Chondrocyte (in vitro differentiated cells): Measurements from ENCODE around the gene MRGPRD. TPM values are rescaled to one million over a fixed set of nuclear protein-coding genes. Genes with fewer than 3 reads are reported as not detected.

Experiments
- DNase-seq: peaks from one replicate; pipeline ENCODE4 v3.0.0; 2021; ENCODE audit warnings: mixed read lengths, low spot score
- H3K27ac Mint-ChIP-seq: one replicate; pipeline ENCODE4 v1.8.0; 2021; ENCODE audit warnings: mild to moderate bottlenecking, moderate library complexity, mixed read lengths; ENCODE audit not compliant: unreplicated experiment
- H3K27me3 Mint-ChIP-seq: 2 replicates; pipeline ENCODE4 v1.8.0; 2021; ENCODE audit warnings: low read depth, mixed read lengths
- H3K36me3 Mint-ChIP-seq: 2 replicates; pipeline ENCODE4 v1.8.0; 2021; ENCODE audit warnings: low read depth, mixed read lengths
- H3K4me1 Mint-ChIP-seq: 2 replicates; pipeline ENCODE4 v1.8.0; 2021; ENCODE audit warnings: low read depth, mild to moderate bottlenecking, mixed read lengths
- H3K4me3 Mint-ChIP-seq: one replicate; pipeline ENCODE4 v1.8.0; 2021; ENCODE audit warnings: mild to moderate bottlenecking, moderate library complexity, mixed read lengths; ENCODE audit not compliant: unreplicated experiment
- H3K9me3 Mint-ChIP-seq: 2 replicates; pipeline ENCODE4 v1.8.0; 2021; ENCODE audit warnings: low read depth, mixed read lengths
- CTCF ChIP-seq: fragments of 200-600 bp; sonication (generic); IDR thresholded peaks from 2 replicates; pipeline ENCODE4 v1.5.0; 2021; ENCODE audit warnings: antibody characterized with exemption, mild to moderate bottlenecking, moderate library complexity
- total RNA-seq: library from RNA; stranded (reverse); gene quantifications from 3 replicates; pipeline ENCODE4 v1.2.1, GENCODE V29; 2021

Gene MRGPRD
- total RNA-seq, 1 donor from 2014 or later, result not detected

GRCh38 chr11:68946416-68947090, 34.2 kb downstream of the MRGPRD start:
- no peak for DNase-seq
- H3K9me3 Mint-ChIP-seq, result no peaks in the 10 kb centered on the region
- TF ChIP-seq CTCF, result no peak

DNA sequence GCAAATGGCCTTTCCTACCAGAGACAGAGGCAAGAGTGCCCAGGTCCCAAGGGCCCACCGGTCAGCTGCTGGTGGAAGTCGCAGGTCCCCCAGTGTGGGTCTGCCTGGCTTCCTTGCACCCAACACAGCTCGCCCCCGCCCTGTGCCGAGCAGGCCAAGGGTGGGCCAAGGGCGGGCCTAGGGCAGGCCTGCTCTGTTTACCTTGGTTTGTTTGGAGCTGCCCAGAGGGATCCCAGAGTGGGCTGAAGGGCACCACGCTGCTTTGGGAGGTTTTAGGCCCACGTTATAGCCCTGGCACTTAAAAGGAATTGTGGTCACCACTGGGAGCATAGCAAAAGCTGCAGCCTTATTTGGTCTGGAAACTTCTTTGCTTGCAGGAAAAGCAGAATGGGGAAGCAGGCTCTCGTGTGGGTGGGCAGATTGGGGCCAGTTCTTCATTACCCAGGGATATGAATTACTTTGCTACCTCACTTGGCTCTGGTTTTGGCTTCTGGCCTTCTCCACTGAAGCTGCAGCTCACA, 38.0 kb downstream of the MRGPRD start:
- peaks cover 5% of the 10 kb centered on the region for H3K36me3 Mint-ChIP-seq
- H3K9me3 Mint-ChIP-seq, result no peaks in the 10 kb centered on the region
- TF ChIP-seq CTCF, result no peak
- no peak overlapping the region for H3K4me3 Mint-ChIP-seq
- no peak for DNase-seq
- no peaks in the 10 kb centered on the region for H3K27me3 Mint-ChIP-seq
- H3K27ac Mint-ChIP-seq, result peak overlapping the region; percentile 59
- peaks cover 34% of the 10 kb centered on the region for H3K4me1 Mint-ChIP-seq

More at GRCh38 chr11:68946416-68947090, 34.2 kb downstream of the MRGPRD start:
- Mint-ChIP-seq H3K27me3 (no peaks in the 10 kb centered on the region), H3K27ac (peak overlapping the region; percentile 96), H3K4me3 (no peak overlapping the region), H3K36me3 (no peaks in the 10 kb centered on the region), H3K4me1 (peaks cover 34% of the 10 kb centered on the region)

GRCh38 chr11:68942095-68942620, 38.6 kb downstream of the MRGPRD start:
- no peaks in the 10 kb centered on the region for H3K9me3 Mint-ChIP-seq
- peaks cover 6% of the 10 kb centered on the region for H3K36me3 Mint-ChIP-seq
- H3K4me1 Mint-ChIP-seq, result peaks cover 34% of the 10 kb centered on the region
- no peaks in the 10 kb centered on the region for H3K27me3 Mint-ChIP-seq
- peak overlapping the region; percentile 59 for H3K27ac Mint-ChIP-seq
- H3K4me3 Mint-ChIP-seq, result no peak overlapping the region
- DNase-seq, result no peak
- no peak for TF ChIP-seq CTCF

DNA sequence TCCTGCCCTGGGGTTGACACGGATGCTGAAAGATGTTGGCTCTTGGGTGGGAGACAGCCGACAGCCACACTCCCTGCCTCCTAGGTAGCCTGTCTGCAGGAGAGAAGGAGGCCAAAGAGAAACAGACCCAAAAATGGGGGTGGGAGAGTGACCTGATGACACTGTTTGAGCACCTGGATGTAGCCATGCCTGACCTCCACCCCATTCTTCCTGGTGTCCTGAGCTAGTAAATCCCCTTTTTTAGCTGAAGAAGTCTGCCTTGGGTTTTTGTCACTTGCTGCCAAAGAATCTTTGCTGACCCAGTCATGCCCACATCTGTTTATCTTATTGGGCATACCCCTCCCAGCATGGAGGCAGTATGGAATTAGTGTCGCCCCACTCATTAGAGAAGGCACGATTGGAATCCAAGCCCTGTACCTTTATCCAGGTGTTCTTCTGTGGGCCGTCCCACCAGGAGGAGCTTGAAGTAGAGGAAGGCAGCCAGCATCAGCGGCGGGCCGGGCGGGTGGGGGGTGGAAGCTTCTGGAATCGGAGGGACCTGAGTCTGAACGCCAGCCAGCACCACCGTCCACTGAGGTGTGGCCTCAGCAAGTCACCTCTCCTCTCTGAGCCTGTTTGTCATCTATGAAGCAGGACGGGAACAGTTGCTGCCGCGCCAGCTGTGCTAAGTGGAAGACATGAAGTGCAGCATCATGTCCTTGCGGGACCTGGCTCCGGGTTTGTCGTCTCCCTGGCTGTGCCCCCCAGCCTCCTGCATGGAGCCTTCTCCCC, 39.3 kb downstream of the MRGPRD start:
- no peaks in the 10 kb centered on the region for H3K9me3 Mint-ChIP-seq
- H3K27ac Mint-ChIP-seq, result peak overlapping the region; percentile 59
- DNase-seq, result peak; percentile 57
- H3K36me3 Mint-ChIP-seq, result peaks cover 8% of the 10 kb centered on the region
- TF ChIP-seq CTCF, result no peak
- no peak overlapping the region for H3K4me3 Mint-ChIP-seq
- no peaks in the 10 kb centered on the region for H3K27me3 Mint-ChIP-seq
- H3K4me1 Mint-ChIP-seq, result peaks cover 29% of the 10 kb centered on the region

DNA sequence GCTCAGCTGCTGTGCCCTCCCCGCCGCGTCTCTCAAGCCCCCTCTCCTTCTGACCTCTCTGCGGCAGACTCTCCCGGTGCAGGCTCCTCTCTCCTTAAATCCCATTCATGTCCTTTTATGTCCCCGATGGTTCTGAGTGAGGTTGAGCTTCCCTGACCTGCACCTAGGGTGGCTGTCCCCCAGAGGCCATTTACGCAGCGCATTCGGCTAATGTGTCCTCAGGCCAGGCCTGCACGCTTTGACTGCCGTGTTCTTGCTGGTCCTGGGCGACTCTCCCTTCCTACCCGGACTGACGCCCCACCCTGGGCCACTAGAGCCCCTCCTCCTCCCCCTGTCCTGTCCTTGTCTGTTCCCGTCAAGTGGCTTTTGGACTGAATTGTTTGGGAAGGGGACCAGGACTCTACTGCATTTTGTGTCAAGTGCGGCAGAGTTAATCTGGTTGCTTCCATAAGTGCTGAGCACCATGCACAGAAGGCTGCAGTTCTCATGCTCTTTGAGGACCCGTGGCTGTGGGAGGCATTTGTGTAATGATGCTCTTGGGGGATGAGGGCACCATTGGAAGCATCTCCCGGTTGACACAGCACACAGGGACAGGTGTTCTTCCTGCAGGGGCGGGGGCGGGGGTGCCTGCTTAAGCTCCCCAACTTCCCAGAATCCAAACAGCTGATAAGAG, 40.0 kb downstream of the MRGPRD start:
- Mint-ChIP-seq H3K27ac (no peak overlapping the region), H3K4me3 (no peak overlapping the region), H3K27me3 (no peaks in the 10 kb centered on the region), H3K4me1 (peaks cover 22% of the 10 kb centered on the region), H3K36me3 (peaks cover 8% of the 10 kb centered on the region), H3K9me3 (no peaks in the 10 kb centered on the region)
- no peak for TF ChIP-seq CTCF
- DNase-seq, result peak; percentile 34
